ENCODE results near the gene MED1.

GRCh38 chr17:39357488-39357887 lies 93.6 kb downstream of the MED1 start:
- no peak for TF ChIP-seq CTCF (IDR thresholded peaks at IDR 0.05)
- TF ChIP-seq POLR2A (IDR thresholded peaks at IDR 0.05) = no peak
